Measurements from ENCODE around the gene RLN3. TPM values are rescaled to one million over a fixed set of nuclear protein-coding genes. Genes with fewer than 3 reads are reported as not detected.

The RLN3 gene
- total RNA-seq, 6 donors from 2014 or later, result 0.43 TPM; not detected in 5

GRCh38 chr19:14061751-14062557, 34.0 kb downstream of the RLN3 start, which contains the start of gene PALM3:
PALM3 (minus strand) TSS chr19:14062076; CDS start chr19:14061980, 96 bp downstream.
- peak; percentile 58 to 92 for ATAC-seq (ENCODE audit: low FRiP score in 2 of 2)
- H3K36me3 ChIP-seq, result no peaks in the 10 kb centered on the region
- peak; percentile 72 to 91 for DNase-seq
- peaks cover 10 to 23% (median 16%) of the 10 kb centered on the region in 4 donors for H3K4me1 ChIP-seq
- no peaks in the 10 kb centered on the region for H3K9me3 ChIP-seq
- peaks cover 0 to 20% (median 2%) of the 10 kb centered on the region in 4 donors for H3K27me3 ChIP-seq
- H3K4me3 ChIP-seq, result peak within 1 kb of the TSS in 3 of 4 donors; percentile 9 to 54 (median 36)
- peak within 1 kb of the TSS in 3 of 4 donors; percentile 57 to 73 (median 63) for H3K27ac ChIP-seq
- 62 to 79% methylated on average over 9 to 17 of the region's 19 CpGs for WGBS, 2 donors
- TF ChIP-seq POLR2A (IDR thresholded peaks at IDR 0.05) (peak in 1 of 4 donors; percentile 32), CTCF (IDR thresholded peaks at IDR 0.05) (peak in 1 of 6 experiments; percentile 11), EP300 (IDR thresholded peaks at IDR 0.05) (no peak), POLR2AphosphoS5 (IDR thresholded peaks at IDR 0.05) (no peak)

DNA sequence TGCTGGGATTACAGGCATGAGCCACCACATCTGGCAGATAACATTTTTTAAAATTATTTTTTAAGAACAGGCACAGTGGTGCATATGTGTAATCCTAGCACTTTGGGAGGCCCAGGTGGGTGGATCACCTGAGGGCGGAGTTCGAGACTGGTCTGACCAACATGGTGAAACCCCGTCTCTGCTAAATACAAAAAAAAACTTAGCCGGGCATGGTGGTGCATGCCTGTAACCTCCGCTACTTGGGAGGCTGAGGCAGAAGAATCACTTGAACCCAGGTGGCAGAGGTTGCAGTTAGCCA, 34.6 kb downstream of the RLN3 start:
- no peaks in the 10 kb centered on the region for H3K36me3 ChIP-seq
- no peaks in the 10 kb centered on the region for H3K9me3 ChIP-seq
- peaks cover 4 to 19% (median 10%) of the 10 kb centered on the region in 4 donors for H3K4me1 ChIP-seq
- H3K4me3 ChIP-seq, result peak overlapping the region in 1 of 4 donors; percentile 54
- H3K27ac ChIP-seq, result peak overlapping the region in 2 of 4 donors; percentile 63 to 73
- WGBS, 2 donors, result 57 to 87% methylated on average over 5 of the region's 5 CpGs
- H3K27me3 ChIP-seq, result peaks cover 0 to 14% (median 2%) of the 10 kb centered on the region in 4 donors
- DNase-seq (no peak), ATAC-seq (ENCODE audit: low FRiP score in 2 of 2) (no peak)
- TF ChIP-seq EP300 (IDR thresholded peaks at IDR 0.05) (no peak), CTCF (IDR thresholded peaks at IDR 0.05) (no peak), POLR2AphosphoS5 (IDR thresholded peaks at IDR 0.05) (no peak), POLR2A (IDR thresholded peaks at IDR 0.05) (no peak)

GRCh38 chr19:14063105-14063504, 35.2 kb downstream of the RLN3 start:
- H3K4me3 ChIP-seq, result no peak overlapping the region
- DNase-seq (no peak), ATAC-seq (ENCODE audit: low FRiP score in 2 of 2) (no peak)
- TF ChIP-seq POLR2A (IDR thresholded peaks at IDR 0.05) (no peak), CTCF (IDR thresholded peaks at IDR 0.05) (no peak), EP300 (IDR thresholded peaks at IDR 0.05) (no peak), POLR2AphosphoS5 (IDR thresholded peaks at IDR 0.05) (no peak)
- WGBS, 2 donors, result 58 to 61% methylated on average over 7 of the region's 7 CpGs
- H3K27ac ChIP-seq, result no peak overlapping the region
- H3K27me3 ChIP-seq, result peaks cover 0 to 9% (median 0%) of the 10 kb centered on the region in 4 donors
- H3K9me3 ChIP-seq, result no peaks in the 10 kb centered on the region
- peaks cover 0 to 13% (median 4%) of the 10 kb centered on the region in 4 donors for H3K4me1 ChIP-seq
- H3K36me3 ChIP-seq, result no peaks in the 10 kb centered on the region

DNA sequence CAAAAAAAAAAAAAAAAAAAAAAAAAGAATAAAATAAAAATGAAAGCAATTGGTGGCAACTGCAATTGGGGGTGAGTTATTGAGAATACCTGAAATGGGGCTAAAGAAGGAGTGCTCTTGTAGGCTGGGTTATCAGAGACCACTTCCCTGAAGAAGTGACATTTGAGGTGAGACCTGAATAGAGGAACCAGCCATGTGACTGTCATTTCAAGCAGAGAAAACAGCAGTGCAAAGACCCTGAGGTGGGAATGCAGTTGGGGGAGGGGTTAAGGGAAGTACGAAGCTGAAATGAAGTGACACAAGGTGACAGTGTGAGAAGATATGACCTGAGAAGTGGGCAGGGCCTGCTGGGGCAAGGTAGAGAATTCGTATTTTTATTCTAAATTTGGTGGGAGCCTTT, 38.2 kb downstream of the RLN3 start:
- no peak for TF ChIP-seq EP300 (IDR thresholded peaks at IDR 0.05)
- no peak for TF ChIP-seq CTCF (IDR thresholded peaks at IDR 0.05)
- no peak for TF ChIP-seq POLR2A (IDR thresholded peaks at IDR 0.05)
- TF ChIP-seq POLR2AphosphoS5 (IDR thresholded peaks at IDR 0.05), result no peak
- DNase-seq (no peak), ATAC-seq (ENCODE audit: low FRiP score in 2 of 2) (no peak)
- Histone ChIP-seq H3K4me1 (no peaks in the 10 kb centered on the region), H3K4me3 (no peak overlapping the region), H3K36me3 (no peaks in the 10 kb centered on the region), H3K27me3 (no peaks in the 10 kb centered on the region), H3K9me3 (no peaks in the 10 kb centered on the region), H3K27ac (no peak overlapping the region)
- WGBS, 2 donors, result 71 to 73% methylated on average over 2 of the region's 2 CpGs
